GM12892 (cell line): Measurements from ENCODE around the gene CDH2.

Experiments used
- POLR2A ChIP-seq: IDR thresholded peaks from 2 replicates; pipeline ENCODE4 v1.6.1; 2011; ENCODE audit warnings: low read depth, low read length, control low read depth
- POLR2AphosphoS5 ChIP-seq: IDR thresholded peaks from 2 replicates; pipeline ENCODE4 v1.6.1; 2011; ENCODE audit warnings: low read depth, low read length, control low read depth
- TAF1 ChIP-seq: IDR thresholded peaks from 2 replicates; pipeline ENCODE4 v1.6.1; 2011; ENCODE audit warnings: low read depth, mild to moderate bottlenecking, control low read depth, low read length, borderline replicate concordance

- no peak for TF ChIP-seq POLR2AphosphoS5
- TF ChIP-seq POLR2A: no peak
- TF ChIP-seq TAF1: no peak
These were observed 140.4 kb downstream of the CDH2 start for GRCh38 chr18:28036488-28036887.
